Inferior parietal cortex (tissue), 1 donor: ENCODE data around the gene FGFRL1.
A peak's percentile ranks its signal among the peaks of the same experiment; 100 is the strongest.

Experiments used
- DNase-seq: peaks from one replicate; pipeline ENCODE4 v3.0.0-alpha.2; 2016; ENCODE audit errors: extremely low spot score

The FGFRL1 gene

GRCh38 chr4:1022739-1023066, 11.3 kb downstream of the FGFRL1 start:
- DNase-seq: no peak

- no peak for DNase-seq
Observed at GRCh38 chr4:1023075-1023640, 11.7 kb downstream of the FGFRL1 start.

GRCh38 chr4:1023895-1024740, 12.7 kb downstream of the FGFRL1 start:
- DNase-seq: no peak

- no peak for DNase-seq
Observed at GRCh38 chr4:1024882-1025545, 13.6 kb downstream of the FGFRL1 start.

DNA sequence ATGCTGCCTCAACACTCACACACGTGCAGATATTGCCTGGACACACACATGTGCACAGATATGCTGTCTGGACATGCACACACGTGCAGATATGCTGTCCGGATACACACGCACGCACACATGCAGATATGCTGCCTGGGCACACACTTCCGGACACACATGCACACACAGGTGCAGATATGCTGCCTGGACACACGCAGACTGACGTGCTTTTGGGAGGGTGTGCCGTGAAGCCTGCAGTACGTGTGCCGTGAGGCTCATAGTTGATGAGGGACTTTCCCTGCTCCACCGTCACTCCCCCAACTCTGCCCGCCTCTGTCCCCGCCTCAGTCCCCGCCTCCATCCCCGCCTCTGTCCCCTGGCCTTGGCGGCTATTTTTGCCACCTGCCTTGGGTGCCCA, 14.7 kb downstream of the FGFRL1 start:
- no peak for DNase-seq

GRCh38 chr4:1027219-1027914, 15.9 kb downstream of the FGFRL1 start:
- no peak for DNase-seq

DNA sequence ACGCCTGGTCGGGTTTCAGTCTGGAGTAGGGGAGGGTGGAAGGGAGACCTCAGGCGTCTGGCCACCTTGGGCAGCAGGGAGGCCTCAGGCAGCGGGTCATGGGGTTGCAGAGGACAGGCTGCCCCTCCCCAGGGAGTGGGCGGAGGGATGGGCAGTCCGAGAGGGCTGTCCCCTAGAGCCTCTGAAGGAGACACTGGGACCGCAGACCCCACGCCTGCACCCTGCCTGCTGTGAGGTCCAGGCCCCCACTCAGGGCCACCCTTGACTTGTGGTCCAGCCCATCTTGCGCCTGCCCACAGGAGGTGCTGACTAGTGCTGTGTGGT, 16.5 kb downstream of the FGFRL1 start:
- no peak for DNase-seq

DNA sequence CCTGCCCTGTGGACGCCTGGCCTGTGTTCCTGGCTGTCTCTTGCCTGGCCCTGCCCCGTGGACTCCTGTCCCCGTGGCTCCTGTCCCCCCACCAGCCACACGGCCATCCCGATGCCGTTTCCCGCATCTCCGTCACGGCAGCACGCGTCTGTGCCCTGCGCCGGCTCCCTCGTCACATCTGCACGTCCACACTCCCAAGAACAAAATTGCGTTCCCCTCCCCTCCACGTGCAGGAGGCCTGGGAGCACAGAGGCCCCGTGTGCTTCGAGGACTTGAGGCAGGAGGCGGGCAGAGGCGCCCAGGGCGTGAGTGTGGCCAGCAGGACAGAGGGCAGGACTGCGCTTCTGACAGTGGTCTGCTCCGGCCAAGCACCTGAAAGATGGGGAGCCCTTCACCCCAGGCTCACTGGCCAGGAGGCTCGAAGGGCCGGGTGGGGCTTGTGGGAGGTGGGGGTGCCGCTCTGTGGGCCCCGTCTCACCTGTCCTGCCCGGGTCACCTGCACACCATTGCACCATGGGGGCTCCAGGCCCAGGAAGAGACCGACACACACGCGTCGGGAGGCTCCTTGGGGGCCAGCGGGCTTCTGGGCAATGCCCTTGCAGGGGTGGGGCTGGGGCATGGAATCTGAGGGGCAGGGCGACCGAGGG, 17.3 kb downstream of the FGFRL1 start:
- DNase-seq: no peak

DNA sequence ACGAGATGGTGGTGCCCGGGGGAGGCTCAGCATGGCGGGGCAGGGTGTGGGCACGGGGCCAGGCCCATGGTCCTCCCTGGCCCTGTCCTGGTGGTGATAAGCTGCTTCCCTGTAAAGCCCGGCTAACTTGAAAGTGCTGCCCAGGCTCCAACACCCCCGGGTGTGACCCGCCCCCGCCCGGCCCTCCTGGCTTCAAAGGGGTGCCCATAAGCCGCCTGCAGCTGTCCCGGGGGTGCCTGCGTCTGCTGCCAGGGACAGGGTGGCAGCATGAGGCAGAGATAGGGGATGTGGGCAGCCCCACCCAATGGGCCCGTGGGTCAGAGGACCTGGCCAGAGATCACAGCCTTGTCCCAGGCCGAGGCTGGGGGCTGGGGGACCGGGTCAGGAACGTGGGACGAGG, 18.1 kb downstream of the FGFRL1 start:
- DNase-seq: no peak

DNA sequence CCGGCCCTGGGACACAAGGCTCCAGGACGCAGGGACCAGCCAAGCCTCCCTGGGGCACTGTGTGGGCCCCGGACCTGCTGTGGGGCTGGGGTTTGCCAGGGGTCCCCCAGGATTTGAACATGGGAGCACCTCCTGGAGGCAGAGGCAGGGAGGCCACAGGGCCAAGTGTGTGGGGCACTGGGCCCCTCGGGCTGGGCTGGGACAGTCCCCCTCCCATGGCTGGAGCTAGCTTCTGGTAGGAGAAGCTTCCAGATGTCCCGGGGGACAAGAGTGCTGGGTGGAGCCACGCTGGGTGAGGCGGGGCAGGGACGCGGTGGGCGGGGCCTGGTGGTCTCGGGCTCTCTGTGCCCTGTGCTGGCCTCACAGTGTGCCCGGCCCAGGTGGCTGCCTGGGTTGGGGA, 18.6 kb downstream of the FGFRL1 start:
- DNase-seq: no peak

DNA sequence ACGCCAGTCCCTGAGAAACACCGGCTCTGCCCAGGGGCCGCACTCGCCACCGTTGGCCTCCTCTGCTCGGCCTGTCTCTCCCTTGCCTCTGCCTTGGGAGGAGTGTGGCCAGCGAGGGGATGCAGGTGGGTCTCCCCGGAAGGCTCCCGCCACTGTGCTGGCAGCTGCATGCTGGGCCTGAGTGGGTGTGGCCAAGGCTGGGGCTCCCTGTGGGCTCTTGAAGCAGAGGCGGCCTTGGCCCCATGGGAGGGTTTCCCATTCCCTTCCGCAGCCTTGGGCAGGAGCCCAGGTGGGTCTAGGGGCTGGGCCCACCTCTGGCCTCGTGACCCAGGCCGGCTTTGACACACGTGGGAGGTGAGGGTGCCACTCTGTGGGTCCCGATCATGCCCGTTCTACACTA, 19.1 kb downstream of the FGFRL1 start:
- no peak for DNase-seq

DNA sequence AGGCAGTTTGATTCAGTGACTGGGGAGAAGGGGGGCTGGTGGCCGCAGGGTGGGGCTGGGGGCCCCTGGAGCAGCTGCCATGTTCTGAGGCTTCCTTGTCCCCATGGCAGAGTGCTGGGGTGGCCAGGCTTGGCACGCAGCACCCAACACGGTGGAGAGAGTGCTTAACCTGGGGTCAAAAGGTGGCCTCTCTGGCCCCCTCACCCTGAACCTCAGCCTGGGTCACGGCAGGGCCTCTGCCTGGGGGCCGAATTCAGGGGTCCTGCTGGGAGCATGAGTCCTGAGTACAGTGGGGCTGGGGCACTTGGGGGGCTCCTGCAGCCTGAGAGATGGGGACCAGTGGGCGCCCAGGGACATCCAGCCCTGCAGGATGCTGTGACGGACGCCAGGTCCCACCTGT, 19.9 kb downstream of the FGFRL1 start:
- no peak for DNase-seq

GRCh38 chr4:1031956-1032795, 20.8 kb downstream of the FGFRL1 start:
- no peak for DNase-seq

DNA sequence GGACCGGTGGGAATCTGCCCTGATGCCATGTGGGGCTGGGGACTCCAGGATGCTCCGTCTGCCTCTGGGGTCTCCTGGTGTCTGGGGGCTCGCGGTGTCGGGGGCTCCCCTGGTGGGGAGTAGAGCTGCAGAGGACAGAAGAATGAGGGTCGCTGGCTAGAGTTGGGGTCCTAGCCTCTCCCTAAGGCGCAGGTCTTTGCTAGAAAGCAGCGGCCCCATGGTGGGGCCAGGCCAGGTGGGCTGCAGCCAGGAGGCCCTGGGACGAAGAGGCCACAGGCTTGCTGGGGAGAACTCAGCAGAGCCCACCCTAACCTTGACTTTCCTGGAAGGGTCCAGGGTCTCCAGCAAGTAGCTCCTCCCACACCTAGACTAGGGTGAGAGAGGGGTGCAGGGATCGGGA, 21.4 kb downstream of the FGFRL1 start:
- no peak for DNase-seq

DNA sequence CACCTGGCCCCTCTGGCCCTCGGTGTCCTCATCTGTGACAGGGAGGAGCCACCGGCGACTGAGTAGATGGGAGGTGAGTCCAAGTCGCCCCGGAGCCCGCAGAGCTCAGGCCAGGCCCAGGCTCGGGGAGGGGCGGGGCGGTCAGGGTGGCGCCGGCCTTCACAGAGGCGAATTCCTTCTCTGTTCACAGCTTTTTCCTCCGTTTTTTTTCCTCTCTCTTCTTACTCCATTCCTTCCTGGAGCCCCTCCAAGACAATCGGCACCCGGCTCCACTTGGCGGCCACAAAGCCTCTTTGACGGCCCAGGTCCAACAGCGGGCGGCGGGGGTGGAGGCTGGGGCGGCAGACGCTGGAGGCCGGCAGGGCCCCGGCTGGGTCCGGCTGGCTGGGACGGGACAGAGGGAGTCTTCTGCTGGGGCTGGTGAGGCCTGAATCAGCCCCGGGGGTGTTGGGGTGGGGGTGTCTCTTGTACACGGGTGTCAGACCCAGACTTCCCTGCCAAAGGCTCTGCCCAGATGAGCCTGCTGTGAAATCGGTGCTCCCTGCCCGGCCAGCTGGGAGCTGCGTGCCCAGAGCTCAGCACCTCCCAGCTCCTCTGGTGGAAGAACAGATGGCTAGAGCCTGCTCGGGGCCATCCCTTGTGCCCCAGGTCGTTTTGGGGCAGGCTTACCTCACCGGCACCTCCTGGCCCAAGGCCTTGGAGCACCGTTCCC, 22.6 kb downstream of the FGFRL1 start:
- peak; percentile 27 for DNase-seq

DNA sequence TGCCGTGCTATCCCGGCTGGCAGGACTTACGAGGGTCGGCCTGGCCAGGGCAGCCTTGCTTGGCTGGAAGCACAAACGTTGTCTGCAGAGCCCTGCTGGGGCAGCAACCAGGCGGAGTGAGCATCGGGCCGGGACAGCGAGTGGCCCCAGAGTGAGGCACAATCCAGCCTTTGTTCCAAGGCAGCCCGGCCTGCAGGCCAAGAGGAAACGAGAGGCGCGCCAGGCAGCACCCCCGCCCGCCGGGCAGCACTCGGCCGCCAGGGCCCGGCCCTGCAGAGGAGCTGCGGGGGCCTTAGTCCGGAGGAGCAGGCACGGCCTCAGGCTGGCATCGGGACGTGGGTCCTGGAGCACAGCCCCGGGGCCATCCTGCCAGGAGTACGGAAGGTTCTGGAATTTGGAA, 24.1 kb downstream of the FGFRL1 start:
- peak; percentile 71 for DNase-seq

DNA sequence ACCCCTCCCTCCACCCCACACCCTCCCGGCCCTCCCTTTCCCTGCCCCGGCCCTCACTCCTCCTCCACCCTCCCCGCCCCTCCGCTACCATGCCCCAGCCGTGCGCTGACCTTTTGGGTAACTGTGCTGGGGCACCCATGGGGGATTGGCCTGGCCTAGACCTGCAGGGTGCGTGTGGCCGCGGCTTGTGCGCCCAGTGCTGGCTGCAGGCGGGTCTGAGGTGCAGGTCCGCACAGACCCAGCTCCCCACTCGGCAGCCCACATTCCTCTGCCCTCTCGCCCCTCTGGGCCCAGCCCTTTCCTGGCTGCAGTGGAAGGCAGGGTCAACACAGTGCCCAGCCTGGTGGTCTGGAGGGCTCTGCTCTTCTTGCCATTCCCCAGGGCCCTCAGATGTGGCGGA, 24.7 kb downstream of the FGFRL1 start:
- no peak for DNase-seq

- no peak for DNase-seq
Observed at GRCh38 chr4:1036976-1037810, 25.8 kb downstream of the FGFRL1 start.

DNA sequence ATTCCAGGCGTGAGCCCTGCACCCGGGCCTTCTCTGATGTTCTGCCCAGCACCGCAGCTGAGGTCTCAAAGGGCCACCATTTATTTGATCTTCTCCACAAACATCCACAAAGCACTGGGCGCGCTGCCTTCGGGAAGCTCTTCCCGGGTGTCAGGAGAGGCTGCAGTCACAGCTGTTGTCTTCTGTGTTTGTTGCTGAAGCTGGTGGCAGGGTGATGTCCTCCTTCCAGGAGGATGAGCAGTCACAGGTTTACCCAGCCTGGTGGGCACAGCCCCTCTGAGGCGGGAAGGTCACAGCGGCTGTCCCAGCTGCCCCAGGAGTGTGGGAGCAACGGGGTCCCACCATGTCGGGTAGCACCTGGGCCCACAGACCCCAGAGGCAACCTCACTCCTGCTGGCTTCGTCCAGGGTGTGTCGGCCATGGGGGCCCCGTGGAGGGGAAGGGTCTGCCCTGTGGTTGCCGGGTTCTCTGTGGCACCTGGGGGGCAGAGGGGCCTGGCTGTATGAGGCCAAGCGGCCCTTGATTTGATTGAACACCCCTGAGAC, 27.6 kb downstream of the FGFRL1 start:
- DNase-seq: no peak
